ENCODE measurements around the gene SERTAD1. TPM values are rescaled to one million over a fixed set of nuclear protein-coding genes. Genes with fewer than 3 reads are reported as not detected.
"Not testable (repeated sequence)": the region's sequence is repeated elsewhere in the genome, so short reads cannot be mapped to it uniquely, and the experiment has no call there.

SERTAD1 gene
- total RNA-seq, 3 donors from 2014 or later, result 24.2 to 33.9 (median 33.7) TPM

GRCh38 chr19:40443131-40443999 lies 17.6 kb upstream of the SERTAD1 start:
- Mint-ChIP-seq H3K4me1 (ENCODE audit: low read depth) (peaks cover 17% of the 10 kb centered on the region), H3K9me3 (no peaks in the 10 kb centered on the region), H3K36me3 (ENCODE audit: insufficient read depth) (peaks cover 5% of the 10 kb centered on the region), H3K27me3 (ENCODE audit: low read depth) (no peaks in the 10 kb centered on the region), H3K4me3 (peak overlapping the region; percentile 97)
- ATAC-seq (peak; percentile 82 to 83), DNase-seq (peak; percentile 99)

DNA sequence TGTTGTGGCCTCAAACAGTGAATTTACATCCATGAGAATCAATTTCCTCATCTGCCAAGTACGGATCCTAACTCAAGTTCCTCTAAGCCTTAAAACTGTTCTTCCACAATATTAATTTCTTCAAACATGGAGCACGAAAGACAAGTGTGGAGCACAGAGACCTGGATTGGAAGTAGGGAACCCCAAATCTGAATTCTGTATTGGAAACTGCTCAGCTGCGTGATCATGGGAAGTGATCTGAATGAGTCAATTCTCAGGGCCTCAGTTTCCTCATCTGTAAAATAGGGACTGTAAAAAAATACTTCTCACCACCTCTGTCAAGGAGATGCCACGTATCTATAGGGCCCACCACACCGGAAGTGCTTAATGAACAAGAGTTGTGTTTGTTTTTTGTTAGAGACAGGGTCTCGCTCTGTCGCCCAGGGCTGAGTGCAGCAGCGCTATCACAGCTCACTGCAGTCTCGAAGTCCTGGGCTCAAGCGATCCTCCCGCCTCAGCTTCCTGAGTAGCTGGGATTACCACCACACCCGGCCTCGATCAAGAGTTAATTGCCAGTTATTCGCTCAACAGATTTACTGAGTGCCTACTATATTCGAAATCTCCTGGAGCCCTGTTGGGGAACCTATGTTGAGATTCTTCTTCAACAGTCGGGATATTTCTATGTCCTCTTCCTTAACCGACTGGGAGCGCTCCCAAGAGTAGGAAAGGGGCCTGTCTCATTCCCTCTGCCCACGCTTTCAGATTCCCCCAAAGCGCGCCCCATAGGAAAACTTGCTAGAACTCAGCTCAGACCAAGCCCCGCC lies 16.7 kb upstream of the SERTAD1 start:
- Mint-ChIP-seq H3K4me3 (peak overlapping the region; percentile 97), H3K27me3 (ENCODE audit: low read depth) (no peaks in the 10 kb centered on the region)
- DNase-seq, result no peak

DNA sequence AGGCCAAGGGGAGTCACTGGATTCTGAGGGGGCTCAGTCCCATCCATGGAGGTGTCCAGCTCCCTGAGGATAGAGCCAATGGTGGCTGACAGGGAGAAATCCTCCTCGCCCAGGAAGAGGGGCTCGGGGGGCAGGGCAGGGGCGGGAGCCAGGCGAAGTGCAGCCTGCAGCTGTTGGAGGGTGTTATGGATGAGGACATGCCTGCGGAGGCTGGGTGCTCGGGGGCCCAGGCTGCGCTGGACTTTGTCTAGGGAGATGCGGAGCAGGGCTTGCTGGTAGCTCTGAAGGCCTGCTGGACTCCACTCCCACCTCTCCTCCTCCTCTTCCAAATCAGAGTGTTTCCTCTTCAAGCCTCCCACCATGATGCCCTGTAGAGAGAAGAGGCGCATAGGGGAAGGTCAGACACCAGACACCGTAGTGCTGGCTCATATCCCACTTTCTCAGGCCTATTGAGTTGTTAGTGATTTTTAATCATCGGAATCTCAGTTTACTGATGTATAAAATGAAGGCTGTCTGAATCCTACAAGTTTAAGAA lies 16.0 kb upstream of the SERTAD1 start:
- H3K9me3 Mint-ChIP-seq, result no peaks in the 10 kb centered on the region
- H3K4me1 Mint-ChIP-seq (ENCODE audit: low read depth), result peaks cover 17% of the 10 kb centered on the region
- H3K36me3 Mint-ChIP-seq (ENCODE audit: insufficient read depth), result peaks cover 5% of the 10 kb centered on the region
- no peak for DNase-seq
- H3K4me3 Mint-ChIP-seq, result peak overlapping the region; percentile 97
- H3K27me3 Mint-ChIP-seq (ENCODE audit: low read depth), result no peaks in the 10 kb centered on the region
- no peak for ATAC-seq

More for the DNA sequence above, 16.7 kb upstream of the SERTAD1 start:
- no peak for ATAC-seq
- Mint-ChIP-seq H3K36me3 (ENCODE audit: insufficient read depth) (peaks cover 5% of the 10 kb centered on the region), H3K4me1 (ENCODE audit: low read depth) (peaks cover 17% of the 10 kb centered on the region), H3K9me3 (no peaks in the 10 kb centered on the region)

GRCh38 chr19:40438284-40438683 lies 12.5 kb upstream of the SERTAD1 start:
- DNase-seq, result no peak
- no peak for ATAC-seq
- Mint-ChIP-seq H3K36me3 (ENCODE audit: insufficient read depth) (peaks cover 5% of the 10 kb centered on the region), H3K4me3 (no peak overlapping the region), H3K9me3 (no peaks in the 10 kb centered on the region), H3K4me1 (ENCODE audit: low read depth) (peaks cover 20% of the 10 kb centered on the region), H3K27me3 (ENCODE audit: low read depth) (no peaks in the 10 kb centered on the region)

DNA sequence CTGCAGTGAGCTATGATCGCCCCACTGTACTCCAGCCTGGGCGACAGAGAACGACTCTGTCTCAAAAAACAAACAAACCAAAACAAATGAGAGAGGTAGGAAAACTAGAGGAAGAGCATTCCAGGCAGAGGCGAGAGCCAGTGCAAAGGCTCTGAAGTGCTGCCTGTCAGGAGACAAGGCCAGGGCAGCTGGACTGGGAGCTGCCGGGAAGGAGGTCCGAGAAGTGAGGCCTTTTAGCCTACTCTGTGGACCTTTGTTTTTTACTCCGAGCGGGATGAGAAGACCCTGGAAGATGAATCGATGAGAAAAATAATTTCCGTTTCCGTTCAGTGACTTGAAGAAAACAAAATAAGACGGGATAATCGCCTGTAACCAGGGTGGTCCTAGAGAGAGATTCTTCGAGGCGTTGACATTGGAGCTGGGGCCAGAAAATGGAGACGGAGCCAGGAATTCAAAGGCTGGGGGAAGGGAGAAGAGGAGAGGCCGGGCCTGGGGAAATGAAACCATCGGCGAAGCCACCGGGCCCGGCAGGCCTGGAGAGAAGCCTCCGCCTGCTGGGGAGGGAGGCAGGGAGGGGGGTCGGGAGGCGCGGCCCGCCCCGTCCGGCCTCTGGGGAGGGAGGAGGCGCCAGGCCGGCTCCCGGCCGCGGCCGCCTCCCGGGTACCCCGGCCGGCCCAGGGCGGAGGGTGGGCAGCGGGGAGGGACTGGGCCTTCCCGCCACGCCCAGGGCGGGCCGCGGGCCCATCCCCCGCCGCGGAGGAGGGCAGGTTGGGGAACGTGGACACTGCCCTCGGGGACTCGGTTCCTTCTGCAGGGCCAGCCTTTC lies 7.8 kb upstream of the SERTAD1 start:
- Mint-ChIP-seq H3K36me3 (ENCODE audit: insufficient read depth) (no peaks in the 10 kb centered on the region), H3K4me3 (peak overlapping the region; percentile 86), H3K27me3 (ENCODE audit: low read depth) (no peaks in the 10 kb centered on the region), H3K4me1 (ENCODE audit: low read depth) (peaks cover 13% of the 10 kb centered on the region), H3K9me3 (no peaks in the 10 kb centered on the region)
- ATAC-seq (peak; percentile 92 to 93), DNase-seq (no peak)

GRCh38 chr19:40432760-40433159 lies 7.0 kb upstream of the SERTAD1 start:
- H3K27me3 Mint-ChIP-seq (ENCODE audit: low read depth); H3K36me3 Mint-ChIP-seq (ENCODE audit: insufficient read depth); DNase-seq; H3K9me3 Mint-ChIP-seq; ATAC-seq: not testable (repeated sequence)
- Mint-ChIP-seq H3K4me3 (peak overlapping the region; percentile 86), H3K4me1 (ENCODE audit: low read depth) (peaks cover 13% of the 10 kb centered on the region)

DNA sequence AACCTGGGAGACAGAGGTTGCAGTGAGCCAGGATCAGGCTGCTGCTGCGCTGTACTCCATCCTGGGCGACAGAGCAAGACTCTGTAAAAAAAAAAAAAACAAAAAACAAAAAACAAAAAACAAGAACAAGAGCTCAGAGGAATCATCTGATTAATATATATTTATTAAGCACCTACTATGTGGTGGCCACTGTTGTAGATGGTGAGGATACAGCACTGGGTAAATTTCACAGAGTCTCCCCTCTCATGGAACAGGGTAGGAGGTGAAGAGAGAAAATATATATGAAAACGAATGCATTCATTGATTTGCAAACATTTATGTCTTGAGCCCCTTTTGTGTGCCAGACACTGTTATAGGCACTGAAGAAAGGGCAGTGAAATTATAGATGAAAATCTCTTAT lies 5.9 kb upstream of the SERTAD1 start:
- no peak for ATAC-seq
- DNase-seq, result no peak
- H3K27me3 Mint-ChIP-seq (ENCODE audit: low read depth), result no peaks in the 10 kb centered on the region
- H3K36me3 Mint-ChIP-seq (ENCODE audit: insufficient read depth), result no peaks in the 10 kb centered on the region
- H3K4me3 Mint-ChIP-seq, result no peak overlapping the region
- no peaks in the 10 kb centered on the region for H3K9me3 Mint-ChIP-seq
- H3K4me1 Mint-ChIP-seq (ENCODE audit: low read depth), result peaks cover 13% of the 10 kb centered on the region

- not testable (repeated sequence) for H3K27me3 Mint-ChIP-seq (ENCODE audit: low read depth); DNase-seq; H3K4me3 Mint-ChIP-seq; H3K36me3 Mint-ChIP-seq (ENCODE audit: insufficient read depth); ATAC-seq; H3K9me3 Mint-ChIP-seq
- H3K4me1 Mint-ChIP-seq (ENCODE audit: low read depth), result peaks cover 19% of the 10 kb centered on the region
Measured at GRCh38 chr19:40430242-40430641, 4.5 kb upstream of the SERTAD1 start.

DNA sequence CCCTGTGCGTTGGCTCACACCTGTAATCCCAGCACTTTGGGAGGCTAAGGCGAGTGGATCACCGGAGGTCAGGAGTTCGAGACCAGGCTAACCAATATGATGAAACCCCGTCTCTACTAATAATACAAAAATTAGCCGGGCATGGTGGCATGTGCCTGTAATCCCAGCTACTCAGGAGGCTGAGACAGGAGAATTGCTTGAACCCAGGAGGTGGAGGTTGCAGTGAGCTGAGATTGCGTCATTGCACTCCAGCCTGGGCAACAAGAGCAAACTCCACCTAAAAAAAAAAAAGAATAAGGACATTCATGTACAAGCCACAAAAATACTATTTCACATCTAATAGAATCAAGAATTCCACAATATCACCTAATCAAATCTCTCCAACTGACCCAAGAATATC lies 2.4 kb upstream of the SERTAD1 start:
- not testable (repeated sequence) for H3K4me3 Mint-ChIP-seq; H3K27me3 Mint-ChIP-seq (ENCODE audit: low read depth); ATAC-seq; DNase-seq; H3K9me3 Mint-ChIP-seq; H3K36me3 Mint-ChIP-seq (ENCODE audit: insufficient read depth)
- H3K4me1 Mint-ChIP-seq (ENCODE audit: low read depth), result peaks cover 18% of the 10 kb centered on the region

DNA sequence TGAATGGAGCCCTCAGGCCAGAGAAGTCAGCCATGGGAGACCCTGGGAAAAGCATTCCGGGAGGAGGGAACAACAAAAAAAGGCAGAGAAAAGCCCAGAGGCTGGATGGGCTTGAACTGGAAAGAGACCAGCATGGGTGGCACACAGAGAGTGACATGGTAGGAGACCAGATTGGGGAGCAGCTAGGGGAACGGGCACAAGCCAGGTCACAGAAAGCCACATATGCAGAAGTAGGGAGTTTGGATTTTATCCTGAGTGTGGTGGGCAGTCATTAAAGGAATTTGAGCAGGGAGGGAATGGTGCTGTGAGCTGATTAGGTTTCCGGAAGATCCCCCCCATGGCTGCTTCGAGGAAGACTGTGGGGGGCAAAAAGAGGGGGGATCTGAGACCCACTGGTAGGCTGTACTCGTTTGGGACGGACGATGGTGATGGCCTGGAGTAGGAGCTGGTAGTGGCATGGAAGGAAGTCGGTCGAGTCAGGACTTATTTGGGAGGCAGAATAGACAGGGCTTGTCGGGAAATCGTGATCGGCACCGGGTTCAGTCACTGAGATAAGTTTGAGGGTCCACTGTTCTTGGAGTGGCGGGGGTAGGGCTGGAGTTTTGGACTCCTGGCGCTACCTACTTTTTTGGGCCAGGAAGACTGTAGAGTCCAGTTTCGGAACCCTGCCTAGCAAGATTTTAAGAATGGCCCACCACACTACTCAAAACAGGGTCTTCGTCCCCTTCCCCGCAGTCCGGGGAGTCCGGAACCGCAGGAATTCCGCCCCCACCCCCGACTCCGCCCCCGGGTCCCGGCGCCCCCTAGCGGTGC lies 949 bp downstream of the SERTAD1 start:
- DNase-seq (no peak), ATAC-seq (no peak)
- Mint-ChIP-seq H3K36me3 (ENCODE audit: insufficient read depth) (peaks cover 6% of the 10 kb centered on the region), H3K4me3 (peak overlapping the region; percentile 93), H3K9me3 (no peaks in the 10 kb centered on the region), H3K27me3 (ENCODE audit: low read depth) (no peaks in the 10 kb centered on the region), H3K4me1 (ENCODE audit: low read depth) (peaks cover 24% of the 10 kb centered on the region)

DNA sequence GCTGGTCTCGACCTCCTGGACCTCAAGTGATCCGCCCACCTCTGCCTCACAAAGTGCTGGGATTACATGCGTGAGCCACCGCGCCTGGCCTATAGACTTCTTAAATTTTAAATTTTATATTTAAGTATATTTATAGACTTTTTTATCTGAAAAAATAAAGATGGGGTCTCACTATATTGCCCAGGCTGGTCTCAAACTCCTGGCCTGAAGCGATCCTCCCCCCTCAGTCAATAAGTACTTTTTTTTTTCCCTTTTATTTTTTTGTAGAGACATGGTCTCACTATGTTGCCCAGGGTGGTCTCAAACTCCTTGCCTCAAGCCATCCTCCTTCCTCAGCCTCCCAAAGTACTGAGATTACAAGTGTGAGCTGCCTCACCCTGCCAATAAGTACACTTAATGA lies 1.9 kb downstream of the SERTAD1 start:
- no peak for ATAC-seq
- Mint-ChIP-seq H3K27me3 (ENCODE audit: low read depth) (no peaks in the 10 kb centered on the region), H3K36me3 (ENCODE audit: insufficient read depth) (peaks cover 6% of the 10 kb centered on the region), H3K4me1 (ENCODE audit: low read depth) (peaks cover 24% of the 10 kb centered on the region), H3K4me3 (peak overlapping the region; percentile 93), H3K9me3 (no peaks in the 10 kb centered on the region)
- no peak for DNase-seq

- Mint-ChIP-seq H3K4me3 (peak overlapping the region; percentile 55), H3K9me3 (no peaks in the 10 kb centered on the region)
- ATAC-seq, result no peak
Measured at GRCh38 chr19:40422748-40423566, 2.8 kb downstream of the SERTAD1 start.

More at GRCh38 chr19:40422748-40423566, 2.8 kb downstream of the SERTAD1 start:
- DNase-seq, result no peak
- peaks cover 24% of the 10 kb centered on the region for H3K4me1 Mint-ChIP-seq (ENCODE audit: low read depth)
- no peaks in the 10 kb centered on the region for H3K27me3 Mint-ChIP-seq (ENCODE audit: low read depth)
- H3K36me3 Mint-ChIP-seq (ENCODE audit: insufficient read depth), result peaks cover 6% of the 10 kb centered on the region
